Measurements from ENCODE around the gene CXXC5.

CXXC5 gene

DNA sequence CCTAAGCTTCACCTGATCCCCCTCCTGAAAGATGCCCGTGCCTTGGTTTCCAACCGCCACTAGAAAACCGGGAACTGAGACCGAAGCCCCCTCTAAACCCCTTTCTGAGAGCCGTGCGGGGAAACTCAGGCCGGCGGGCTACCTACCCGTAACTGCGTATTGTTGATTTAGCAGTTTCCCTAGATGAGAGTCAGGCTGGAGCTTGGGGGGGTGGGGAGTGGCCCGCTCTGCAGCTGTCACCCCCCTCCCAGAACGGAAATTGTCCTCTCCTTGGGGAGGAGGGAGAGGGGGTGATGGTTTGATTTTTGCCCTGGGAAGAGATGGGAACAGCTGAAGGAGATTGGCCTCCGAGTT lies 2.5 kb downstream of the CXXC5 start:
- DNase-seq (ENCODE audit: extremely low read depth, low read depth), result no peak
- TF ChIP-seq, protein P1, sequence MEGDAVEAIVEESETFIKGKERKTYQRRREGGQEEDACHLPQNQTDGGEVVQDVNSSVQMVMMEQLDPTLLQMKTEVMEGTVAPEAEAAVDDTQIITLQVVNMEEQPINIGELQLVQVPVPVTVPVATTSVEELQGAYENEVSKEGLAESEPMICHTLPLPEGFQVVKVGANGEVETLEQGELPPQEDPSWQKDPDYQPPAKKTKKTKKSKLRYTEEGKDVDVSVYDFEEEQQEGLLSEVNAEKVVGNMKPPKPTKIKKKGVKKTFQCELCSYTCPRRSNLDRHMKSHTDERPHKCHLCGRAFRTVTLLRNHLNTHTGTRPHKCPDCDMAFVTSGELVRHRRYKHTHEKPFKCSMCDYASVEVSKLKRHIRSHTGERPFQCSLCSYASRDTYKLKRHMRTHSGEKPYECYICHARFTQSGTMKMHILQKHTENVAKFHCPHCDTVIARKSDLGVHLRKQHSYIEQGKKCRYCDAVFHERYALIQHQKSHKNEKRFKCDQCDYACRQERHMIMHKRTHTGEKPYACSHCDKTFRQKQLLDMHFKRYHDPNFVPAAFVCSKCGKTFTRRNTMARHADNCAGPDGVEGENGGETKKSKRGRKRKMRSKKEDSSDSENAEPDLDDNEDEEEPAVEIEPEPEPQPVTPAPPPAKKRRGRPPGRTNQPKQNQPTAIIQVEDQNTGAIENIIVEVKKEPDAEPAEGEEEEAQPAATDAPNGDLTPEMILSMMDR (IDR thresholded peaks at IDR 0.05; ENCODE audit: low read depth, low read length), result no peak

DNA sequence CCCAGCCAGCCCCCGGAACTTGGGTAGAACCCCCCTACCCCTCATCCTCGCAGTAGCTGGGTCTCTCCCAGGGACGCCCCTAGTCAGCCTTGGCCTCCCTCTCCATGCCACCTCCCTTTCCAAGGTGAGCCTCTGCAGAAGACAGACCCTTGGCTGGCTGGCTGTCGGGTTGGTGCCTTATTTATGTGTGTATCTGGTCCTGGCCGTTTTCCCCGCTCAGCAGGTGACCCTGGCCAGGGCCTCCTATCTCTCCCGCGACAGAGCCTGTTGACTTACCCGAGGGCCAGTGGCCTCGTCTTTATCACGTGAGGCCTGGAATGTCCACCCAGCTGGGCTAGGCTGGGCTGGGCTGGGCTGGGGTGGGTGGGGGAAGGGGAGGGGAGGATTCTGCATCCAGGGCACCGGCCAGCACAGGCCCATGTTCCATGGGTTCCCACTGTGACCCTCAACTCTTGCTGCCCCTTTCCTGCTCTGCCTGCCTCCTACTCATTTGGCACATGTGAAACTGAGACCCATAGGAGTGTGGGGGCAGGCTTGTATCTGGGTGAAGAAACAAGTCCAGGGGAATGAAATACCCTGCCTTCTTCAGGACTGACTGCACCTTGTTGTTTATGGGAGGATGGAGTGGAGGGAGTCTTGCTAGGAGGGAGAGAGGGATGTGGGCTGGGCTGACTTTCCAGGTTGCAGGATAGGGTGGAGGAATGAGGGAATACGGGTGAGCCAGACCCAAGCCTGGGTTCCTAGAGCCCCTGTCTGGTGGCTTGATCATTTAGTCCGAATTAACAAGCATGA lies 3.1 kb downstream of the CXXC5 start:
- no peak for DNase-seq (ENCODE audit: extremely low read depth, low read depth)
- TF ChIP-seq, protein P1 (IDR thresholded peaks at IDR 0.05; ENCODE audit: low read depth, low read length), result no peak

DNA sequence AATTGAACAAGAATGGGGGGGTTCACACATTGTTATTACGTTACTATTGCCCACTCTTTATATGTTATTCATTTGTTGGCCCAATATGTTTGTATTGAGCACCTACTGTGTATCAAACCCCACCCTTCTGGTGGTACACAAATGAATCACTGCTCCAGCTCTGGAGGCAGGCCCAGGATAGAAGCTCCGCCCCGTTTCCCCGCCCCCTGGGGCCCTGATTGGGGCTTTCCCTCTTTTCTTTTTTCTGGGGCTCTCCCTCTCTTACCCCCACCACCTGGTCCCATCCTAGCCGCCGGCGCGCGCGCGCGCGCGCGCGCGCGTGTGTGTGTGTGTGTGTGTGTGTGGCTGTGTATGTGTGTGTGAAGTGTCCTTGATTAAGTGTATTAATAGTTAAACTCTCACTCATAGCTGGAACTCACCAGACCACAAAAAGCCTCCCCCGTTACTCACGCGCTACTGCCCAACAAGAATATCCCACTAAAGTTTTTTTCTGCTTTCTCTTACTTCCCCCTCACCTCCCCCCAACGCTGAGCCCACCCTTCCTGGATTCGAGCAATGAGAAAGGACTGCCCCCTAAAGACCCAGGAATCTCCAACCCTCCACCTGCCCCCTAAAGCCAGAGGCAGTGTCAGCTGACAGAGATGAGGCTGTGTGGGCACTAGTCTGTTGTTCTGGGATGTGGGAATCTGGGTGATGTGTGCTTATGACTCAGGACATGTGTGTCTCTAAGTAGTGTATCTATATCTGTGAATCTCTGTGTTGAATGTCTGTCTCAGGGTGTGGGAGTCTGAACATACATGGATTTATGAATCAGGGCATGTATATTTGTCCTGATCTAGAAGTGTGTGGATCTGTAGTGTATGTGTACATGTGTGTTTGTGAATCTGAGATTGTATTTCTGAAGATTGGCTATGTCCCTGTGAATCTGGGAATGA lies 4.0 kb downstream of the CXXC5 start:
- TF ChIP-seq, protein P1 (IDR thresholded peaks at IDR 0.05; ENCODE audit: low read depth, low read length), result no peak
- DNase-seq (ENCODE audit: extremely low read depth, low read depth), result no peak

DNA sequence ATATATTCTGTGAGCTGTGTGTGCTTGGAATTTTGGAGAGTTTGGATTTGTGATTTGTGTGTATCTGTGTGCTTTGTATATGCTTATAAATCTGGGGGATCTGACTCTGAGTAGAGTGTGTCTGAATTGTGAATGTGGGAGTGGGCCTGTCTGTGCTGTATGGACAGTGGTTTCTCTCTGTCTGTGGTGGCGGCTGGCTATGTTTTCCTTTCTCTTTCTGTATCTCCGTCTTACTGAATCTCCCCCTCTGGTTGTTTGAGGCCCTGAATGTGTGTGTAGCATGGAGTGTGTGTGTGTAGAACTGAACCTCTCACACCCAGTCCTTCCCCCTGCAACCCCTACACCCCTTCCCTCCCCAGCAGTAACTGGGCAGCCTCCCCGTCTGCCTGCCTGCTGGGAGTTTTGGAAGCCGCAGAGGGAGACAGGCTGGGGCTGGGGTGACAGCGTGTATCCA lies 4.7 kb downstream of the CXXC5 start:
- TF ChIP-seq, protein P1 (IDR thresholded peaks at IDR 0.05; ENCODE audit: low read depth, low read length), result no peak
- DNase-seq (ENCODE audit: extremely low read depth, low read depth), result no peak

DNA sequence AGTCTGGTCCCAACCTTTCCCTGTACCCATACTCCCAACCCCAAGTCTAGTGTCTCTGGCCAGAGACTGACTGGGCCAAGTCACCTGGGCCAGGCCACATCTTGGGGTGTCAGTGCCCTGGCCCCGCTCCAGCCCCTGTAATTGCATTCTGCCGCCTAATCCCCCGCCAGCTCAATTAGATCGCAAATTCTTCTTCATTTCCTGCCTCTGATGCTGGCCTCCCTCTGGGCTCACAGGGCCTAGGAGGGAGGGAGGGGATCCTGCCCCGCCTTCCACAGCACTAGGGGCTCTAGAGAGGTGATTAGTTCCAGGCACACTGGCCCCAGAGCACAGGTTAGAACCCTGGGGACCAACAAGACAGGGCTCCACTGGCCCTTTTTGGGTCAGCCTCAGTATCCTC lies 5.5 kb downstream of the CXXC5 start:
- DNase-seq (ENCODE audit: extremely low read depth, low read depth), result no peak
- TF ChIP-seq, protein P1 (IDR thresholded peaks at IDR 0.05; ENCODE audit: low read depth, low read length), result no peak

DNA sequence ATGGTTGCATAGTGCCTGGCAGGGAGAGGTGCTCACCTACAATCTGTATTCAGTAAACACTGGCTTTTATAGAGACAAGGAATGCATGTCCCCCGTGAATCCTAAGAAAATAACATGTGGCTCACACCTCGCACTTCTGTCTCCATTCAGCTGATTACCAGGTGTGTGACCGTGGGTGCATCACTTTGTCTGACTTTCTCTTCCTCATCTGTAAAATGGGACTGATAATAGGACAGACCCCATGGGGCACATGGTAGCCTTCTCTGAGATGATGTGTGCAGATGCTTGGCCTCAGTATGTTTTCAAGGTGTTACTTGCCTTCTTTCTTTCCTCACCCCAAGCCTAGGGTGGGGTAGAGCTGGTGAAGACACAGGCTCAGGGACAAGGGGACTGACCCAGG lies 6.3 kb downstream of the CXXC5 start:
- no peak for DNase-seq (ENCODE audit: extremely low read depth, low read depth)
- TF ChIP-seq, protein P1 (IDR thresholded peaks at IDR 0.05; ENCODE audit: low read depth, low read length), result no peak

Data from AG09319 (cell line).